Measurements from ENCODE around the gene CAPN7.

Gene CAPN7

GRCh38 chr3:15217841-15218267 is 11.8 kb downstream of the CAPN7 start:
- DNase-seq, result no peak
- H3K4me1 ChIP-seq (ENCODE audit: insufficient read depth, low read length), result no peaks in the 10 kb centered on the region; the same call in 1 of the 2 replicates
- no peak overlapping the region for H2AFZ ChIP-seq (ENCODE audit: low read depth, low read length)
- no peak for ATAC-seq (ENCODE audit: insufficient read depth, low read depth)
- no peak overlapping the region for H3K4me3 ChIP-seq (ENCODE audit: low read depth in 1 of 2, low read length in 2 of 2)
- H3K9ac ChIP-seq (ENCODE audit: low read depth, low read length), result no peak overlapping the region
- TF ChIP-seq EZH2 (IDR thresholded peaks at IDR 0.05; ENCODE audit: borderline replicate concordance, low read depth, low read length, severe bottlenecking) (no peak), CTCF (IDR thresholded peaks at IDR 0.05; ENCODE audit: borderline replicate concordance, extremely low read depth, low read length, poor library complexity, severe bottlenecking) (no peak)
- no peaks in the 10 kb centered on the region for H3K27me3 ChIP-seq (ENCODE audit: insufficient read depth, low read length, poor library complexity)
- no peaks in the 10 kb centered on the region; the same call in 1 of the 2 replicates for H4K20me1 ChIP-seq (ENCODE audit: insufficient read depth, low read length)
- peaks cover 7% of the 10 kb centered on the region; the same call in 1 of the 2 replicates for H3K79me2 ChIP-seq (ENCODE audit: insufficient read depth, low read length)
- H3K4me2 ChIP-seq (ENCODE audit: insufficient read depth, low read length), result no peak overlapping the region
- H3K36me3 ChIP-seq (ENCODE audit: insufficient read depth, low read length), result peaks cover 85% of the 10 kb centered on the region
- H3K9me3 ChIP-seq (ENCODE audit: insufficient read depth, low read length, severe bottlenecking), result no peaks in the 10 kb centered on the region
- no peak overlapping the region for H3K27ac ChIP-seq (ENCODE audit: low read length)

GRCh38 chr3:15218689-15219088 is 12.6 kb downstream of the CAPN7 start:
- H3K4me2 ChIP-seq (ENCODE audit: insufficient read depth, low read length), result no peak overlapping the region
- peaks cover 86% of the 10 kb centered on the region for H3K36me3 ChIP-seq (ENCODE audit: insufficient read depth, low read length)
- H3K27ac ChIP-seq (ENCODE audit: low read length), result no peak overlapping the region

GRCh38 chr3:15220056-15220455 is 14.0 kb downstream of the CAPN7 start:
- TF ChIP-seq EZH2 (IDR thresholded peaks at IDR 0.05; ENCODE audit: borderline replicate concordance, low read depth, low read length, severe bottlenecking) (no peak), CTCF (IDR thresholded peaks at IDR 0.05; ENCODE audit: borderline replicate concordance, extremely low read depth, low read length, poor library complexity, severe bottlenecking) (no peak)
- no peak for DNase-seq
- Histone ChIP-seq H3K27ac (ENCODE audit: low read length) (no peak overlapping the region), H2AFZ (ENCODE audit: low read depth, low read length) (no peak overlapping the region), H4K20me1 (ENCODE audit: insufficient read depth, low read length) (no peaks in the 10 kb centered on the region; the same call in 1 of the 2 replicates), H3K9ac (ENCODE audit: low read depth, low read length) (no peak overlapping the region), H3K79me2 (ENCODE audit: insufficient read depth, low read length) (no peaks in the 10 kb centered on the region; the same call in 1 of the 2 replicates), H3K9me3 (ENCODE audit: insufficient read depth, low read length, severe bottlenecking) (no peaks in the 10 kb centered on the region), H3K4me2 (ENCODE audit: insufficient read depth, low read length) (no peak overlapping the region), H3K27me3 (ENCODE audit: insufficient read depth, low read length, poor library complexity) (no peaks in the 10 kb centered on the region), H3K4me1 (ENCODE audit: insufficient read depth, low read length) (no peaks in the 10 kb centered on the region; the same call in 1 of the 2 replicates), H3K36me3 (ENCODE audit: insufficient read depth, low read length) (peaks cover 90% of the 10 kb centered on the region), H3K4me3 (ENCODE audit: low read depth in 1 of 2, low read length in 2 of 2) (no peak overlapping the region)
- ATAC-seq (ENCODE audit: insufficient read depth, low read depth), result no peak

More at GRCh38 chr3:15218689-15219088, 12.6 kb downstream of the CAPN7 start:
- Histone ChIP-seq H2AFZ (ENCODE audit: low read depth, low read length) (no peak overlapping the region), H4K20me1 (ENCODE audit: insufficient read depth, low read length) (no peaks in the 10 kb centered on the region; the same call in 1 of the 2 replicates), H3K27me3 (ENCODE audit: insufficient read depth, low read length, poor library complexity) (no peaks in the 10 kb centered on the region), H3K79me2 (ENCODE audit: insufficient read depth, low read length) (peaks cover 7% of the 10 kb centered on the region; the same call in 1 of the 2 replicates), H3K4me1 (ENCODE audit: insufficient read depth, low read length) (no peaks in the 10 kb centered on the region; the same call in 1 of the 2 replicates), H3K4me3 (ENCODE audit: low read depth in 1 of 2, low read length in 2 of 2) (no peak overlapping the region), H3K9ac (ENCODE audit: low read depth, low read length) (no peak overlapping the region), H3K9me3 (ENCODE audit: insufficient read depth, low read length, severe bottlenecking) (no peaks in the 10 kb centered on the region)
- ATAC-seq (ENCODE audit: insufficient read depth, low read depth), result no peak
- no peak for DNase-seq
- TF ChIP-seq CTCF (IDR thresholded peaks at IDR 0.05; ENCODE audit: borderline replicate concordance, extremely low read depth, low read length, poor library complexity, severe bottlenecking) (no peak), EZH2 (IDR thresholded peaks at IDR 0.05; ENCODE audit: borderline replicate concordance, low read depth, low read length, severe bottlenecking) (no peak)

All from DND-41 (cell line).